ENCODE results near the gene CATSPERZ. TPM values are rescaled to one million over a fixed set of nuclear protein-coding genes. Genes with fewer than 3 reads are reported as not detected.
"Not testable (repeated sequence)": the region's sequence is repeated elsewhere in the genome, so short reads cannot be mapped to it uniquely, and the experiment has no call there.

CATSPERZ gene
- total RNA-seq, 1 donor from 2014 or later: not detected

DNA sequence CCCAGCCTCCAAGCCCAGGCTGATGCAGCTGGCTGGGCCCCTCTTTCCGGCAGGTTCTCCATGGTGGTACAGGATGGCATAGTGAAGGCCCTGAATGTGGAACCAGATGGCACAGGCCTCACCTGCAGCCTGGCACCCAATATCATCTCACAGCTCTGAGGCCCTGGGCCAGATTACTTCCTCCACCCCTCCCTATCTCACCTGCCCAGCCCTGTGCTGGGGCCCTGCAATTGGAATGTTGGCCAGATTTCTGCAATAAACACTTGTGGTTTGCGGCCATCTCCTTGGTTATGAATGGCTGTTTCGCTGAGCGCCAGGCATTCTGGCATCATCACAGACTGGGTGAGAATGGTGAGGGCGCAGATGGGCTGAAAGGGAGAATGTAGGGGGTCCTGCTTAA, 21.4 kb downstream of the CATSPERZ start:
- peaks cover 14% of the 10 kb centered on the region for H3K36me3 ChIP-seq
- intact Hi-C loops (cut with micrococcal nuclease): no loop called here
- TF ChIP-seq, protein P1, sequence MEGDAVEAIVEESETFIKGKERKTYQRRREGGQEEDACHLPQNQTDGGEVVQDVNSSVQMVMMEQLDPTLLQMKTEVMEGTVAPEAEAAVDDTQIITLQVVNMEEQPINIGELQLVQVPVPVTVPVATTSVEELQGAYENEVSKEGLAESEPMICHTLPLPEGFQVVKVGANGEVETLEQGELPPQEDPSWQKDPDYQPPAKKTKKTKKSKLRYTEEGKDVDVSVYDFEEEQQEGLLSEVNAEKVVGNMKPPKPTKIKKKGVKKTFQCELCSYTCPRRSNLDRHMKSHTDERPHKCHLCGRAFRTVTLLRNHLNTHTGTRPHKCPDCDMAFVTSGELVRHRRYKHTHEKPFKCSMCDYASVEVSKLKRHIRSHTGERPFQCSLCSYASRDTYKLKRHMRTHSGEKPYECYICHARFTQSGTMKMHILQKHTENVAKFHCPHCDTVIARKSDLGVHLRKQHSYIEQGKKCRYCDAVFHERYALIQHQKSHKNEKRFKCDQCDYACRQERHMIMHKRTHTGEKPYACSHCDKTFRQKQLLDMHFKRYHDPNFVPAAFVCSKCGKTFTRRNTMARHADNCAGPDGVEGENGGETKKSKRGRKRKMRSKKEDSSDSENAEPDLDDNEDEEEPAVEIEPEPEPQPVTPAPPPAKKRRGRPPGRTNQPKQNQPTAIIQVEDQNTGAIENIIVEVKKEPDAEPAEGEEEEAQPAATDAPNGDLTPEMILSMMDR (IDR thresholded peaks at IDR 0.05; ENCODE audit: borderline replicate concordance): no peak
- H3K9me3 ChIP-seq (replicated peaks): no peaks in the 10 kb centered on the region
- H3K27ac ChIP-seq (replicated peaks): no peak overlapping the region
- no peak overlapping the region for H3K4me3 ChIP-seq
- peaks cover 28% of the 10 kb centered on the region for H3K4me1 ChIP-seq
- no peaks in the 10 kb centered on the region for H3K27me3 ChIP-seq (ENCODE audit: low read depth)
- no peak for DNase-seq

- Histone ChIP-seq H3K27me3 (ENCODE audit: low read depth) (no peaks in the 10 kb centered on the region), H3K4me1 (peaks cover 16% of the 10 kb centered on the region), H3K9me3 (replicated peaks) (peaks cover 6% of the 10 kb centered on the region), H3K36me3 (peaks cover 14% of the 10 kb centered on the region), H3K4me3 (no peak overlapping the region), H3K27ac (replicated peaks) (no peak overlapping the region)
- DNase-seq: no peak
- TF ChIP-seq, protein P1 (IDR thresholded peaks at IDR 0.05; ENCODE audit: borderline replicate concordance): no peak
- intact Hi-C loops (cut with micrococcal nuclease): no loop called here
Measured at GRCh38 chr11:64322925-64323260, 22.7 kb downstream of the CATSPERZ start.

DNA sequence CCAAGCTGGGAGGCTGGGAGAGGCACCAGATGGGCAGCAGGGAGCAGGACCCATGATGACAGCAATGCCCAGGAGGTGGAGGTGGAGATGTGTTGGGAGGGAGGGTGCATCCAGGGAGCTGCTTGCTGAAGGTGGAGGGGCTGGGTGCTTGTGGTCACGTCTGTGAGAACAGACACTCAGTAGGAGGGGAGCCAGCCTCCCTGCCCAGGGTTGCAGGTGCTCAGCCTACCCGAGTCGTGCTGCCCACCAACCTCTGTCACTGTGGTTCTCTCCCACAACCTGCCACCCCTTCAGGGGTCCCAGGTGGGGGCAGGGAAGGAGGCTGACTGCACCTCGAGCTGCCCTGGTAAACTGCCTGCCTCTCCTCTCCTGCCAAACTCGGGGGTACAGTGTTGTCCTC, 23.2 kb downstream of the CATSPERZ start:
- Histone ChIP-seq H3K4me3 (no peak overlapping the region), H3K27ac (replicated peaks) (no peak overlapping the region), H3K27me3 (ENCODE audit: low read depth) (no peaks in the 10 kb centered on the region), H3K4me1 (peaks cover 13% of the 10 kb centered on the region), H3K36me3 (peaks cover 14% of the 10 kb centered on the region), H3K9me3 (replicated peaks) (peaks cover 6% of the 10 kb centered on the region)
- intact Hi-C loops (cut with micrococcal nuclease): no loop called here
- TF ChIP-seq, protein P1 (IDR thresholded peaks at IDR 0.05; ENCODE audit: borderline replicate concordance): no peak
- no peak for DNase-seq

- H3K4me3 ChIP-seq; H3K27me3 ChIP-seq (ENCODE audit: low read depth); H3K27ac ChIP-seq (replicated peaks); intact Hi-C loops (cut with micrococcal nuclease); DNase-seq; H3K9me3 ChIP-seq (replicated peaks): not testable (repeated sequence)
- Histone ChIP-seq H3K4me1 (peaks cover 10% of the 10 kb centered on the region), H3K36me3 (peaks cover 14% of the 10 kb centered on the region)
Measured at GRCh38 chr11:64323984-64324383, 23.8 kb downstream of the CATSPERZ start.

- intact Hi-C loops (cut with micrococcal nuclease): no loop called here
- H3K4me1 ChIP-seq: peaks cover 12% of the 10 kb centered on the region
- no peak for DNase-seq
- H3K27ac ChIP-seq (replicated peaks): no peak overlapping the region
- H3K4me3 ChIP-seq: no peak overlapping the region
- peaks cover 14% of the 10 kb centered on the region for H3K36me3 ChIP-seq
- peaks cover 6% of the 10 kb centered on the region for H3K9me3 ChIP-seq (replicated peaks)
- H3K27me3 ChIP-seq (ENCODE audit: low read depth): no peaks in the 10 kb centered on the region
- TF ChIP-seq, protein P1 (IDR thresholded peaks at IDR 0.05; ENCODE audit: borderline replicate concordance): no peak
Measured at GRCh38 chr11:64324692-64325469, 24.7 kb downstream of the CATSPERZ start.

GRCh38 chr11:64327375-64327774, 27.2 kb downstream of the CATSPERZ start:
- no peak for DNase-seq
- intact Hi-C loops (cut with micrococcal nuclease): no loop called here
- peaks cover 22% of the 10 kb centered on the region for H3K4me1 ChIP-seq
- H3K27ac ChIP-seq (replicated peaks): no peak overlapping the region
- TF ChIP-seq, protein P1 (IDR thresholded peaks at IDR 0.05; ENCODE audit: borderline replicate concordance): no peak
- peaks cover 4% of the 10 kb centered on the region for H3K36me3 ChIP-seq
- peaks cover 6% of the 10 kb centered on the region for H3K9me3 ChIP-seq (replicated peaks)
- H3K27me3 ChIP-seq (ENCODE audit: low read depth): peaks cover 5% of the 10 kb centered on the region
- no peak overlapping the region for H3K4me3 ChIP-seq

All from left ventricle myocardium inferior (tissue), 1 donor.